Hypothalamus (tissue), 51 donors: ENCODE data around the gene GRIK4.
A peak's percentile ranks its signal among the peaks of the same experiment; 100 is the strongest.

Experiments used
- DNase-seq, 51 donors: peaks; one replicate each; lab custom pipeline; 2025; lab: John Stamatoyannopoulos, UW

The GRIK4 gene

GRCh38 chr11:120956710-120957495, 445.4 kb downstream of the GRIK4 start:
- DNase-seq: no peak

GRCh38 chr11:120958185-120958584, 446.6 kb downstream of the GRIK4 start:
- DNase-seq: no peak

GRCh38 chr11:120959189-120959588, 447.6 kb downstream of the GRIK4 start:
- DNase-seq: no peak

- DNase-seq: no peak
These were observed 453.3 kb downstream of the GRIK4 start for GRCh38 chr11:120964857-120965256.

- no peak for DNase-seq
These were observed 455.3 kb downstream of the GRIK4 start for GRCh38 chr11:120966840-120967239.

GRCh38 chr11:120969993-120970392, 458.4 kb downstream of the GRIK4 start:
- no peak for DNase-seq

GRCh38 chr11:120971825-120972224, 460.3 kb downstream of the GRIK4 start:
- no peak for DNase-seq

GRCh38 chr11:120972621-120973020, 461.1 kb downstream of the GRIK4 start:
- no peak for DNase-seq

- peak in 2 of 51 donors; percentile 12 to 28 for DNase-seq
These were observed 462.0 kb downstream of the GRIK4 start for GRCh38 chr11:120973501-120973900.

- DNase-seq: no peak
These were observed 462.9 kb downstream of the GRIK4 start for GRCh38 chr11:120974466-120974865.

GRCh38 chr11:120974965-120975364, 463.4 kb downstream of the GRIK4 start:
- DNase-seq: no peak

GRCh38 chr11:120977266-120978137, 466.0 kb downstream of the GRIK4 start:
- peak in 1 of 51 donors; percentile 70 for DNase-seq

GRCh38 chr11:120978701-120979100, 467.2 kb downstream of the GRIK4 start:
- no peak for DNase-seq

- peak in 20 of 51 donors; percentile 4 to 44 (median 18) for DNase-seq
These were observed 474.4 kb downstream of the GRIK4 start for GRCh38 chr11:120985718-120986569.

- no peak for DNase-seq
These were observed 477.1 kb downstream of the GRIK4 start for GRCh38 chr11:120988603-120989002.

- no peak for DNase-seq
These were observed 480.5 kb downstream of the GRIK4 start for GRCh38 chr11:120991830-120992686.

GRCh38 chr11:120994091-120994859, 482.7 kb downstream of the GRIK4 start:
- no peak for DNase-seq

- DNase-seq: no peak
These were observed 483.6 kb downstream of the GRIK4 start for GRCh38 chr11:120995184-120995583.

- DNase-seq: no peak
These were observed 485.4 kb downstream of the GRIK4 start for GRCh38 chr11:120996973-120997372.
